ENCODE results near the gene RHBDD2. TPM values are rescaled to one million over a fixed set of nuclear protein-coding genes. Genes with fewer than 3 reads are reported as not detected.

Gene RHBDD2
- total RNA-seq, 2 experiments from 2014 or later = 18.6 to 20.3 TPM

GRCh38 chr7:75924889-75925288, 46.1 kb downstream of the RHBDD2 start:
- no peaks in the 10 kb centered on the region for H3K9me2 ChIP-seq (ENCODE audit: insufficient read depth, low read length)
- no peak overlapping the region for H3K27ac ChIP-seq (ENCODE audit: low read depth, low read length, poor library complexity, severe bottlenecking)
- H2AFZ ChIP-seq (ENCODE audit: low read length) = no peak overlapping the region
- no peak for DNase-seq (ENCODE audit: low spot score)
- ChIA-PET POLR2A (no interaction called here), CTCF (ENCODE audit: unreplicated experiment) (no interaction called here)
- BruUV-seq (replicated peaks) = no TSS peak
- H3K4me2 ChIP-seq (ENCODE audit: low read length) = no peak overlapping the region
- H3K9me3 ChIP-seq (ENCODE audit: low read length) = no peaks in the 10 kb centered on the region
- intact Hi-C loops (cut with micrococcal nuclease; ENCODE audit: unreplicated experiment) = no loop called here
- no peaks in the 10 kb centered on the region; the same call in 1 of the 2 replicates for H3K36me3 ChIP-seq (ENCODE audit: insufficient read depth, low read length)
- no peaks in the 10 kb centered on the region for H4K20me1 ChIP-seq (ENCODE audit: insufficient read depth, low read length)
- H3K4me1 ChIP-seq (ENCODE audit: insufficient read depth, low read length, poor library complexity, severe bottlenecking) = no peaks in the 10 kb centered on the region
- H3K79me2 ChIP-seq (ENCODE audit: insufficient read depth, low read depth, low read length) = no peaks in the 10 kb centered on the region
- no peak overlapping the region for H3K4me3 ChIP-seq (ENCODE audit: low read depth, low read length, poor library complexity, severe bottlenecking)
- TF ChIP-seq CTCF (conservative IDR thresholded peaks at IDR 0.05; ENCODE audit: low read length) (no peak), EZH2phosphoT487 (IDR thresholded peaks at IDR 0.05; ENCODE audit: borderline replicate concordance, low read depth, low read length) (no peak)

GRCh38 chr7:75925717-75926435, 47.0 kb downstream of the RHBDD2 start:
- ChIA-PET POLR2A (interaction anchor here (0.6 to 1.8 kb wide), 2 partner anchors 11 to 492 kb away, joined by 3 read pairs; partner anchors contain the start of gene POR), CTCF (ENCODE audit: unreplicated experiment) (no interaction called here)
- Histone ChIP-seq H4K20me1 (ENCODE audit: insufficient read depth, low read length) (no peaks in the 10 kb centered on the region), H3K4me3 (ENCODE audit: low read depth, low read length, poor library complexity, severe bottlenecking) (no peak overlapping the region), H3K9me2 (ENCODE audit: insufficient read depth, low read length) (no peaks in the 10 kb centered on the region), H2AFZ (ENCODE audit: low read length) (no peak overlapping the region), H3K9me3 (ENCODE audit: low read length) (no peaks in the 10 kb centered on the region), H3K4me2 (ENCODE audit: low read length) (no peak overlapping the region), H3K4me1 (ENCODE audit: insufficient read depth, low read length, poor library complexity, severe bottlenecking) (no peaks in the 10 kb centered on the region), H3K27ac (ENCODE audit: low read depth, low read length, poor library complexity, severe bottlenecking) (no peak overlapping the region), H3K36me3 (ENCODE audit: insufficient read depth, low read length) (no peaks in the 10 kb centered on the region; the same call in 1 of the 2 replicates), H3K79me2 (ENCODE audit: insufficient read depth, low read depth, low read length) (no peaks in the 10 kb centered on the region)
- TF ChIP-seq EZH2phosphoT487 (IDR thresholded peaks at IDR 0.05; ENCODE audit: borderline replicate concordance, low read depth, low read length) = no peak
- no peak for TF ChIP-seq CTCF (conservative IDR thresholded peaks at IDR 0.05; ENCODE audit: low read length)
- intact Hi-C loops (cut with micrococcal nuclease; ENCODE audit: unreplicated experiment) = no loop called here
- DNase-seq (ENCODE audit: low spot score) = no peak
- BruUV-seq (replicated peaks) = no TSS peak

- H3K27ac ChIP-seq (ENCODE audit: low read depth, low read length, poor library complexity, severe bottlenecking) = no peak overlapping the region
- BruUV-seq (replicated peaks) = no TSS peak
- no peak for DNase-seq (ENCODE audit: low spot score)
- no peaks in the 10 kb centered on the region for H4K20me1 ChIP-seq (ENCODE audit: insufficient read depth, low read length)
- H2AFZ ChIP-seq (ENCODE audit: low read length) = no peak overlapping the region
- CTCF ChIA-PET (ENCODE audit: unreplicated experiment) = no interaction called here
- no peaks in the 10 kb centered on the region for H3K4me1 ChIP-seq (ENCODE audit: insufficient read depth, low read length, poor library complexity, severe bottlenecking)
- POLR2A ChIA-PET = interaction anchor here (0.8 kb wide), 1 partner anchor 12 kb away, joined by 3 read pairs; no protein-coding TSS in a partner anchor
- no peak for TF ChIP-seq CTCF (conservative IDR thresholded peaks at IDR 0.05; ENCODE audit: low read length)
- no peak for TF ChIP-seq EZH2phosphoT487 (IDR thresholded peaks at IDR 0.05; ENCODE audit: borderline replicate concordance, low read depth, low read length)
- intact Hi-C loops (cut with micrococcal nuclease; ENCODE audit: unreplicated experiment) = no loop called here
- H3K4me3 ChIP-seq (ENCODE audit: low read depth, low read length, poor library complexity, severe bottlenecking) = no peak overlapping the region
- no peaks in the 10 kb centered on the region for H3K9me3 ChIP-seq (ENCODE audit: low read length)
- no peak overlapping the region for H3K4me2 ChIP-seq (ENCODE audit: low read length)
- no peaks in the 10 kb centered on the region for H3K79me2 ChIP-seq (ENCODE audit: insufficient read depth, low read depth, low read length)
- H3K9me2 ChIP-seq (ENCODE audit: insufficient read depth, low read length) = no peaks in the 10 kb centered on the region
- no peaks in the 10 kb centered on the region; the same call in 1 of the 2 replicates for H3K36me3 ChIP-seq (ENCODE audit: insufficient read depth, low read length)
These were observed 49.7 kb downstream of the RHBDD2 start for GRCh38 chr7:75928568-75928914.
